Liver (tissue), 3 donors: Measurements from ENCODE around the gene SDC1.

Experiments used
- ATF3 ChIP-seq: IDR thresholded peaks from 2 replicates; pipeline ENCODE4 v1.6.1; 2016; ENCODE audit warnings: antibody characterized with exemption
- CTCF ChIP-seq: fragments of 150-350 bp; IDR thresholded peaks from 2 replicates; pipeline ENCODE4 v1.5.1; 2017; ENCODE audit warnings: improper control_type of control experiment, low read depth, low read length; ENCODE audit not compliant: missing input control
- EGR1 ChIP-seq, 2 donors: IDR thresholded peaks; 2 replicates each; pipeline ENCODE4 v1.6.1; 2016 to 2018; ENCODE audit warnings: antibody characterized with exemption in 2 of 2, low read depth in 2 of 2
- GABPA ChIP-seq, 2 donors: IDR thresholded peaks in 1 of 2; conservative IDR thresholded peaks in 1 of 2; 2 replicates each; pipeline ENCODE4 v1.6.1; 2016; ENCODE audit warnings: antibody characterized with exemption in 2 of 2, mild to moderate bottlenecking in 1 of 2, moderate library complexity in 1 of 2
- HNF4G ChIP-seq: IDR thresholded peaks from 2 replicates; pipeline ENCODE4 v1.6.1; 2016; ENCODE audit warnings: antibody characterized with exemption
- MAX ChIP-seq: IDR thresholded peaks from 2 replicates; pipeline ENCODE4 v1.6.1; 2016; ENCODE audit warnings: antibody characterized with exemption
- RAD21 ChIP-seq, 2 donors: IDR thresholded peaks; 2 replicates each; pipeline ENCODE4 v1.6.1; 2016; ENCODE audit warnings: antibody characterized with exemption in 2 of 2, mild to moderate bottlenecking in 2 of 2
- REST ChIP-seq: IDR thresholded peaks from 2 replicates; pipeline ENCODE4 v1.6.1; 2016; ENCODE audit warnings: antibody characterized with exemption, mild to moderate bottlenecking
- RXRA ChIP-seq, 2 donors: IDR thresholded peaks; 2 replicates each; pipeline ENCODE4 v1.6.1; 2017 to 2018; ENCODE audit warnings: antibody characterized with exemption in 2 of 2, mild to moderate bottlenecking in 1 of 2
- SP1 ChIP-seq: IDR thresholded peaks from 2 replicates; pipeline ENCODE4 v1.6.1; 2018; ENCODE audit warnings: antibody characterized with exemption, mild to moderate bottlenecking
- TAF1 ChIP-seq: conservative IDR thresholded peaks from 2 replicates; pipeline ENCODE4 v1.6.1; 2016; ENCODE audit warnings: antibody characterized with exemption, mild to moderate bottlenecking
- YY1 ChIP-seq: IDR thresholded peaks from 2 replicates; pipeline ENCODE4 v1.6.1; 2016; ENCODE audit warnings: antibody characterized with exemption, mild to moderate bottlenecking
- ZBTB33 ChIP-seq: IDR thresholded peaks from 2 replicates; pipeline ENCODE4 v1.6.1; 2016; ENCODE audit warnings: antibody characterized with exemption
- donor health status: healthy.
- donor health status: healthy.

GRCh38 chr2:20185176-20186022 lies 39.5 kb downstream of the SDC1 start:
- TF ChIP-seq CTCF: no peak
- no peak for TF ChIP-seq GABPA (IDR thresholded peaks at IDR 0.05 in 1 of 2, conservative IDR thresholded peaks at IDR 0.05 in 1 of 2)
- no peak for TF ChIP-seq TAF1
- no peak for TF ChIP-seq ATF3
- TF ChIP-seq RAD21 (IDR thresholded peaks at IDR 0.05): no peak
- no peak for TF ChIP-seq REST
- TF ChIP-seq ZBTB33: no peak
- no peak for TF ChIP-seq RXRA (IDR thresholded peaks at IDR 0.05)
- TF ChIP-seq HNF4G: no peak
- no peak for TF ChIP-seq MAX
- no peak for TF ChIP-seq EGR1 (IDR thresholded peaks at IDR 0.05; ENCODE audit: low read depth in 2 of 2)
- TF ChIP-seq YY1: no peak
- TF ChIP-seq SP1: no peak
